DOHH2 (cell line): ENCODE results near the gene NPR3.

Experiments
- CTCF ChIP-seq: fragments of 200-600 bp; sonication (generic); IDR thresholded peaks from one replicate; pipeline ENCODE4 v1.5.1; 2014; ENCODE audit warnings: antibody characterized with exemption, mild to moderate bottlenecking, low read depth, low read length; ENCODE audit not compliant: poor library complexity, severe bottlenecking
- EZH2phosphoT487 ChIP-seq: fragments of 200-600 bp; sonication (generic); IDR thresholded peaks from 2 replicates; pipeline ENCODE4 v1.6.1; 2017; ENCODE audit warnings: borderline replicate concordance, mild to moderate bottlenecking, antibody characterized with exemption, low read length, moderate library complexity, mixed read lengths

GRCh38 chr5:32712481-32713360 lies 1.6 kb downstream of the NPR3 start:
- no peak for TF ChIP-seq CTCF
- TF ChIP-seq EZH2phosphoT487: no peak
